Right atrium auricular region (tissue), 2 donors: ENCODE measurements around the gene OASL. TPM values are rescaled to one million over a fixed set of nuclear protein-coding genes. Genes with fewer than 3 reads are reported as not detected.

Experiments used
- DNase-seq: peaks from one replicate; pipeline ENCODE4 v3.0.0-alpha.2; 2019; ENCODE audit warnings: low spot score
- H3K27ac ChIP-seq, 2 donors: fragments of 200-600 bp; sonication (generic); 1 replicate in 1 of 2; 2 replicates in 1 of 2; pipeline ENCODE4 v1.5.1; 2016 to 2019
- H3K27me3 ChIP-seq, 2 donors: fragments of 200-600 bp; sonication (generic); one replicate each; pipeline versions ENCODE4 v1.5.1 to v1.6.0; 2017 to 2019
- H3K36me3 ChIP-seq: fragments of 200-600 bp; sonication (generic); one replicate; pipeline ENCODE4 v1.5.1; 2016
- H3K4me1 ChIP-seq, 2 donors: fragments of 200-600 bp; sonication (generic); one replicate each; pipeline versions ENCODE4 v1.5.1 to v1.6.0; 2017 to 2019
- H3K4me3 ChIP-seq, 2 donors: fragments of 200-600 bp; sonication (generic); 1 replicate in 1 of 2; 2 replicates in 1 of 2; pipeline ENCODE4 v1.5.1; 2017 to 2019; ENCODE audit warnings: mild to moderate bottlenecking in 1 of 2, moderate library complexity in 1 of 2
- H3K9me3 ChIP-seq, 2 donors: fragments of 200-600 bp; sonication (generic); one replicate each; pipeline ENCODE4 v1.5.1; 2019
- total RNA-seq, 2 donors: library from RNA; depleted of rRNA; stranded (reverse); fragments of >200 nt; gene quantifications; one replicate each; pipeline ENCODE4 v1.1.0, GENCODE V29; 2016
- TF ChIP-seq, protein P1 (sequence below), 2 donors: fragments of 200-600 bp; sonication (generic); IDR thresholded peaks; one replicate each; pipeline ENCODE4 v1.5.1; 2019; ENCODE audit warnings: antibody characterized with exemption in 2 of 2

The OASL gene
- total RNA-seq, 2 donors from 2014 or later = 0.70 TPM; not detected in 1

DNA sequence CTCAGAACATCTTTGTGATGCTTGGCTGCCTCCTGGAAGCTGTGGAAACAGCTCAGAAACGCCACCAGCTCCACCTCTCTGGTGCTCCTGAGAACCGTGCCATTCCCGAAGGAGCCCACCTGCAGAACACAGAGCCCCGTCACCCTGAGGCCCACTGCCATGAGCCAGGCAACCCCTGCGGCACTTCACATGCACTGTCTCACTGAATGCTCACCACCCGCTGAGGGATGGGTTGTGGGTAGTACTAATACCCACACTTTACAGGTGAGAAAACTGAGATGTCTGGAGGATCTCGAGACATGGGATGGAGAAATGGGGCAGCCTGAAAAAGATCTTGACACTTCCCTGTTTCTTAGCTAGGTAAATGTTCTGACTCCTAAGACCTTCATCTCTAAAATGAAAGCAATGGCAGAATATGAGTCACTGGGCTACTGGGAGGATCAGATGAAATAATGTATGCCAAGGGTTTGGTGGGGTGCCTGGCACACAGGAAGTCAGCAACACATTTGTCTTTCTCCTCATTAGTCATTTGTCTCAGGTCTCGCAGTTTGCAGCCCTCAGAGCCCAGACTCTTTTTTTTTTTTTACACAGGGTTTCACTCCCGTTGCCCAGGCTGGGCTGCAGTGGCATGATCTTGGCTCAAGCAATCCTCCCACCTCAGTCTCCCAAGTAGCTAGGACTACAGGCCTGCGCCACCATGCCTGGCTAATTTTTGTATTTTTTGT is 5.3 kb downstream of the OASL start:
- Histone ChIP-seq H3K9me3 (no peaks in the 10 kb centered on the region), H3K27me3 (no peaks in the 10 kb centered on the region), H3K4me1 (peaks cover 0 to 5% of the 10 kb centered on the region in 2 donors), H3K36me3 (no peaks in the 10 kb centered on the region), H3K4me3 (no peak overlapping the region), H3K27ac (no peak overlapping the region)
- TF ChIP-seq, protein P1, sequence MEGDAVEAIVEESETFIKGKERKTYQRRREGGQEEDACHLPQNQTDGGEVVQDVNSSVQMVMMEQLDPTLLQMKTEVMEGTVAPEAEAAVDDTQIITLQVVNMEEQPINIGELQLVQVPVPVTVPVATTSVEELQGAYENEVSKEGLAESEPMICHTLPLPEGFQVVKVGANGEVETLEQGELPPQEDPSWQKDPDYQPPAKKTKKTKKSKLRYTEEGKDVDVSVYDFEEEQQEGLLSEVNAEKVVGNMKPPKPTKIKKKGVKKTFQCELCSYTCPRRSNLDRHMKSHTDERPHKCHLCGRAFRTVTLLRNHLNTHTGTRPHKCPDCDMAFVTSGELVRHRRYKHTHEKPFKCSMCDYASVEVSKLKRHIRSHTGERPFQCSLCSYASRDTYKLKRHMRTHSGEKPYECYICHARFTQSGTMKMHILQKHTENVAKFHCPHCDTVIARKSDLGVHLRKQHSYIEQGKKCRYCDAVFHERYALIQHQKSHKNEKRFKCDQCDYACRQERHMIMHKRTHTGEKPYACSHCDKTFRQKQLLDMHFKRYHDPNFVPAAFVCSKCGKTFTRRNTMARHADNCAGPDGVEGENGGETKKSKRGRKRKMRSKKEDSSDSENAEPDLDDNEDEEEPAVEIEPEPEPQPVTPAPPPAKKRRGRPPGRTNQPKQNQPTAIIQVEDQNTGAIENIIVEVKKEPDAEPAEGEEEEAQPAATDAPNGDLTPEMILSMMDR (IDR thresholded peaks at IDR 0.05) = no peak
- no peak for DNase-seq

GRCh38 chr12:121030576-121031212 is 8.4 kb downstream of the OASL start:
- H3K4me3 ChIP-seq = no peak overlapping the region
- TF ChIP-seq, protein P1 (IDR thresholded peaks at IDR 0.05) = no peak
- H3K36me3 ChIP-seq = no peaks in the 10 kb centered on the region
- H3K27me3 ChIP-seq = no peaks in the 10 kb centered on the region
- H3K9me3 ChIP-seq = no peaks in the 10 kb centered on the region
- H3K27ac ChIP-seq = no peak overlapping the region
- no peaks in the 10 kb centered on the region for H3K4me1 ChIP-seq
- no peak for DNase-seq

- Histone ChIP-seq H3K9me3 (no peaks in the 10 kb centered on the region), H3K27ac (no peak overlapping the region)
These were observed 12.6 kb downstream of the OASL start for GRCh38 chr12:121026274-121027045.

GRCh38 chr12:121025442-121026226 is 13.4 kb downstream of the OASL start:
- no peak overlapping the region for H3K4me3 ChIP-seq
- TF ChIP-seq, protein P1 (IDR thresholded peaks at IDR 0.05) = no peak
- H3K36me3 ChIP-seq = no peaks in the 10 kb centered on the region
- no peak for DNase-seq
- H3K27ac ChIP-seq = no peak overlapping the region
- H3K27me3 ChIP-seq = no peaks in the 10 kb centered on the region
- no peaks in the 10 kb centered on the region for H3K4me1 ChIP-seq
- no peaks in the 10 kb centered on the region for H3K9me3 ChIP-seq

More at GRCh38 chr12:121026274-121027045, 12.6 kb downstream of the OASL start:
- TF ChIP-seq, protein P1 (IDR thresholded peaks at IDR 0.05) = no peak
- Histone ChIP-seq H3K4me1 (no peaks in the 10 kb centered on the region), H3K36me3 (no peaks in the 10 kb centered on the region), H3K27me3 (no peaks in the 10 kb centered on the region), H3K4me3 (no peak overlapping the region)
- no peak for DNase-seq

DNA sequence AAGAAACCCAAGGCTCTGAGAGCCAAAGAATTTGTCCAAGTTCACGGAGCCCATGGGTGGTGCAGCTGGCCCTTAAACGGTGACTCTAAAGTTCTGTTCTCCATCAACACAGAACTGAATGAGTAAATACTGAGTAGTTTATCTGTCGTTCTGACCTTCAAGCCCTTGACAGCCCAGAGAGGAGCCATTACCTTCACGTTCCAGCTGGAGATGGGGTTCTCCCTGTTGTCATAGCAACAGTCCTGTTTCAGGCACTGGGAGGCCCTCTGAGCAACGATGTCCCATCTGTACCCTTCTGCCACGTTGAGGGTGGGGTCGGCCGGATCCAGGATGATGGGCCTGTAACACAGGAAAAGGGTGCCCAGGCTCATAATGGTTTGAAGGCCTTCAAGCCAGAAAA is 15.2 kb downstream of the OASL start:
- Histone ChIP-seq H3K9me3 (no peaks in the 10 kb centered on the region), H3K4me1 (no peaks in the 10 kb centered on the region), H3K27me3 (no peaks in the 10 kb centered on the region), H3K27ac (no peak overlapping the region), H3K4me3 (no peak overlapping the region), H3K36me3 (no peaks in the 10 kb centered on the region)
- DNase-seq = no peak
- TF ChIP-seq, protein P1 (IDR thresholded peaks at IDR 0.05) = no peak
